Measurements from ENCODE around the gene OIT3.

OIT3 gene

DNA sequence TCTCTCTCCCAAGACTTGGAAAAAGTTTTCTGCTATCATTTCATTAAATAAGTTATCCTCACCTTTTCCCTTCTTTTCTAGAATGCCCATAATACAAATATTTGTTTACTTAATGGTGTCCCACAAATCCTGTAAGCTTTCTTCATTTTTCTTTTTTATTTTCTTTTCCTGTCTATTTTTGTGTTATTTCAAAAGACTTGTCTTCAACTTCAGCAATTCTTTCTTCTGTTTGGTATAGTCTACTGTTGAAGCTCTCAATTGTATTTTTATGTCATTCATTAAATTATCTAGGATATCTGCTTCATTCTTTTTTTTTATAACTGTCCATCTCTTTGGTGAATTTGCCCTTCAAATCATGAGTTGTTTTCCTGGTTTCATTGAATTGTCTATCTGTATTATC lies 86.2 kb downstream of the OIT3 start:
- H3K4me3 ChIP-seq (ENCODE audit: low read depth, low read length) = no peak overlapping the region

DNA sequence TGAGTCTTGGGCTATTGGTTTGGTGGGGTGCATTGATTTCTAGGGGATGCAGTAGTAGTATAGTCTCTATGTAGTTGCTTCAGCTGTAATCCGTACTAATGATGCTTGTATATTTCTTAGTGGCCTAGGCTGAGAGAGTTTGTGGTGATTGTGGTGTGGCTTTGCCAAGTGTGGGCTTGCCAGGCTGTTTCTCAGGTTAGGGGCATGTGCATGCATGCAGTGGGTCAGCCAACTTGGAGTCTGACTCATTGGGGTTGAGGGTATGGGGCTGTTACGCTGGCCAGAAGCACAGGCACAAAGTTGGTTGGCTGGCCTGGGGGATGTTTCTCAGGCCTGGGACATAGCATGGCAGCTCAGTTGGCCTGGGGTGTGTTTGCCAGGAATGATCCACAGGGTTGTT lies 86.8 kb downstream of the OIT3 start:
- DNase-seq (ENCODE audit: low read depth, low spot score) = no peak
- H3K4me3 ChIP-seq (ENCODE audit: low read depth, low read length) = no peak overlapping the region
- TF ChIP-seq, protein P1, sequence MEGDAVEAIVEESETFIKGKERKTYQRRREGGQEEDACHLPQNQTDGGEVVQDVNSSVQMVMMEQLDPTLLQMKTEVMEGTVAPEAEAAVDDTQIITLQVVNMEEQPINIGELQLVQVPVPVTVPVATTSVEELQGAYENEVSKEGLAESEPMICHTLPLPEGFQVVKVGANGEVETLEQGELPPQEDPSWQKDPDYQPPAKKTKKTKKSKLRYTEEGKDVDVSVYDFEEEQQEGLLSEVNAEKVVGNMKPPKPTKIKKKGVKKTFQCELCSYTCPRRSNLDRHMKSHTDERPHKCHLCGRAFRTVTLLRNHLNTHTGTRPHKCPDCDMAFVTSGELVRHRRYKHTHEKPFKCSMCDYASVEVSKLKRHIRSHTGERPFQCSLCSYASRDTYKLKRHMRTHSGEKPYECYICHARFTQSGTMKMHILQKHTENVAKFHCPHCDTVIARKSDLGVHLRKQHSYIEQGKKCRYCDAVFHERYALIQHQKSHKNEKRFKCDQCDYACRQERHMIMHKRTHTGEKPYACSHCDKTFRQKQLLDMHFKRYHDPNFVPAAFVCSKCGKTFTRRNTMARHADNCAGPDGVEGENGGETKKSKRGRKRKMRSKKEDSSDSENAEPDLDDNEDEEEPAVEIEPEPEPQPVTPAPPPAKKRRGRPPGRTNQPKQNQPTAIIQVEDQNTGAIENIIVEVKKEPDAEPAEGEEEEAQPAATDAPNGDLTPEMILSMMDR (IDR thresholded peaks at IDR 0.05; ENCODE audit: low read depth, low read length) = no peak
- in situ Hi-C loops (cut with HindIII; ENCODE audit: low sequenced_read_pairs) = no loop called here

More for the DNA sequence above, 86.2 kb downstream of the OIT3 start:
- no peak for DNase-seq (ENCODE audit: low read depth, low spot score)
- in situ Hi-C loops (cut with HindIII; ENCODE audit: low sequenced_read_pairs) = no loop called here
- TF ChIP-seq, protein P1 (IDR thresholded peaks at IDR 0.05; ENCODE audit: low read depth, low read length) = no peak

DNA sequence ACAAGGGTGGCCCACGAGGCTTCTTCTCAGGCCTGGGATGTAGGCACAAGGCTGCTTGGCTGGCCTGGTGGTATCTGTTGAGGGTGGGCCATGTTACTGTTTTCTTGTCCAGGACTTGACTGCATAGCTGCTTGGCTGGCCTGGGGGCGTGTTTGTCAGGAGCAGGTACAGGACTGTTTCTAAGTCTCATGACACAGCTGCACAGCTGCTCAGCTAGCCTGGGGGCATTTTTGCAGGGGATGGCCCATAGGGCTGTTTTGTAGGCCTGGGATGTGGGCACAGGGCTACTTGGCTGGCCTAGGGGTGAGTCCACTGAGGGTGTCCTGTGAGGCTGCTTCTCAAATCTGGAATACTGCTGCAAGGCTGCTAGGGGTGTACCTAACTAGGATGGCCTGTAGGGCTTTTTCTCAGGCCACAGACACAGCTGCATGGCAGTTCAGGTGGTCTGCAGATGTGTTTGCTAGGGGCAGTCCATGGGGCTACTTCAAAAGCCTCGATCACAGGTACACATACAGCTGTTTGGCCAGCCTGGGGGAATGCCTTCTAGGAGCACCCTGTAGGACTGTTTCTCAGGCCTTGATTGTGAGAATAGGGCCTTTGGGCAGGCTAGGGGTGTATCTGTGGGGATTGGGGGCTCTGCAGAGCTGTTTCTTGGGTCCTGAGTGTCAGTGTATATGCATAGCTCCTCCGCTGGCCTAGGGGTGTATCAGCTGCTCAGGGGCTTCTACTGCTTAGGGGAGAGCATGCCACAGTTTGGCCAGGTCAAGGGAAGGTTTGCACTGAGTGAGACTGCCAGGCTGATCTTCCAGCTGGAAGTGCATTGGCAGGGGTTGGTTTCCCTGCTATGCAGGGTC lies 87.7 kb downstream of the OIT3 start:
- H3K4me3 ChIP-seq (ENCODE audit: low read depth, low read length) = no peak overlapping the region
- DNase-seq (ENCODE audit: low read depth, low spot score) = no peak
- in situ Hi-C loops (cut with HindIII; ENCODE audit: low sequenced_read_pairs) = no loop called here
- TF ChIP-seq, protein P1 (IDR thresholded peaks at IDR 0.05; ENCODE audit: low read depth, low read length) = no peak

DNA sequence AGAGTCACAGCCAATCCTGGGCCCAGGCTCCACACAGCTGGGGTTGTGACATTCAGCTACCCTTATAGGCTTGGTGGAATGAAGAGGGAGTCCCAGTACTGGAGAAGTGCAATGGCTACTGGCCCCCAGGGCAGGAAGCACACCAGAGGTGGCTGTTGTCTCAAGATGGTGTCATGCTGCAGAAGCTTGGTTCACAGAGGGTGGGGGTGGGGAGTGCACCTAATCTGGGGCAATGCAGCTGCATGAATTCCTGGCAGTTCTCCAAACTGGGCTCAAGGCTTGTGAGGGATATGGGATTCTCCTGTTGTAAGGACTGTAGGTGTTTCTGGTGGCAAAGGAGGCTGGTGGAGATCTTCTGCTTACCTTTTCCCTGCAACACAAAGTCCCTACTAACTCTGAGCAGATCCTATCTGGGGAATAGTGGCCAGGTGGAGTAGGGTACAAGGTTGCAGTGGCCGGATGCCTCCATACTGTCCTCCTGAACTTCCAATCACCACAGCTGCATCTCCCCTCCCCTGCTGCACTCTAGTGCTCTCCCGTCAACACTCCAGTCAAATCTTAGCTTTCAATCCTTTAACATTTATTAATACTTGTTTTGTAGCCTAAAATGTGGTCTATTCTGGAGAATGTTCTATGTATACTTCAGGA lies 88.5 kb downstream of the OIT3 start:
- H3K4me3 ChIP-seq (ENCODE audit: low read depth, low read length) = no peak overlapping the region
- TF ChIP-seq, protein P1 (IDR thresholded peaks at IDR 0.05; ENCODE audit: low read depth, low read length) = no peak
- no peak for DNase-seq (ENCODE audit: low read depth, low spot score)
- in situ Hi-C loops (cut with HindIII; ENCODE audit: low sequenced_read_pairs) = no loop called here

All from astrocyte of the spinal cord (primary cell).